VCaP (cell line): ENCODE results near the gene PRR7.
"Not testable (repeated sequence)": the region's sequence is repeated elsewhere in the genome, so short reads cannot be mapped to it uniquely, and the experiment has no call there.

Experiments used
- H3K27ac ChIP-seq: fragments of 450-650 bp; 2 replicates; pipeline ENCODE4 v1.5.1; 2017
- TF ChIP-seq, protein P1 (sequence below): fragments of 450-650 bp; conservative IDR thresholded peaks from 2 replicates; pipeline ENCODE4 v1.5.1; 2017; ENCODE audit warnings: mild to moderate bottlenecking, moderate library complexity

PRR7 gene

DNA sequence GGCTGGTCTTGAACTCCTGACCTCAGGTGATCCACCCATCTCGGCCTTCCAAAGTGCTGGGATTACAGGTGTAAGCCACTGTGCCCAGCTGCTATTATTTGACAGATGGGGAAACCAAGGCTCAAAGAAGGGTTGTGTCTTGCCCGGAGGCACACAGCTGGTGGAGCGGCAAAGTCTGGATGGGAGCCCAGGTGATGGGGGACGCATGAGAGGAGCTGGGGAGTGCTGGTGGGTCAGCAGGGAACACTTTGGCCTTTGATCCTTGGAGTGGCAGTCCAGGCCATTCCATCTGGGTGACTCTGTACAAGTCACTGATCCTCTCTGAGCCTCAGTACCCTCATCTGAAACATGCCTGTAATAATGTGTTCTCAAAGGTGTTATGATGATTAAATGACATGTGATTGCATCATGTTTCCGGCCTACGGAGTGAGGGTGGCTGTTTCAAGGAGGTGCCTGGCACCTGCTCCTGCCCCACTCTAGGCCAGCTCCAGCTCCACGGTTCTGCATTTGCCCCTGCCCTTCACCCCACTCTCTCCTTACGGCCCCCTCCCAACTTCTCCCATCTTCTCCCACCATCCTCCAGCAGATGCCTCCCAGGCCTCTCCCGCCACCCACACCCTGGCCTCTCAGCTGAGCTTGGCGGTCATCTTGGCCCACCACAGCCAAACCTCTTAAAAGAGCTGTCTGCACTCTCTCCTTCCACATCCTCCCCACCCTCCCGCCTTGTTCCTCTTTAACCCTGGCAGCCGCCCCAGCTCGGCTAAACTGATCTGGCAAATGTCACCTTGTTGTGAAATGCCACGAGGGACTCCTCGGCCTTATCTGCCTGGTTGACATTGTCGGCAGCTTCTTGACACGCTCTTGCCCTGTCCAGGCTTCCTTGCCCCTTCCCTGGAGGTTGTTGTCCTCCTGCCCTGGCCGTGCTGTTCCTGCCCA, 32.4 kb downstream of the PRR7 start:
- TF ChIP-seq, protein P1, sequence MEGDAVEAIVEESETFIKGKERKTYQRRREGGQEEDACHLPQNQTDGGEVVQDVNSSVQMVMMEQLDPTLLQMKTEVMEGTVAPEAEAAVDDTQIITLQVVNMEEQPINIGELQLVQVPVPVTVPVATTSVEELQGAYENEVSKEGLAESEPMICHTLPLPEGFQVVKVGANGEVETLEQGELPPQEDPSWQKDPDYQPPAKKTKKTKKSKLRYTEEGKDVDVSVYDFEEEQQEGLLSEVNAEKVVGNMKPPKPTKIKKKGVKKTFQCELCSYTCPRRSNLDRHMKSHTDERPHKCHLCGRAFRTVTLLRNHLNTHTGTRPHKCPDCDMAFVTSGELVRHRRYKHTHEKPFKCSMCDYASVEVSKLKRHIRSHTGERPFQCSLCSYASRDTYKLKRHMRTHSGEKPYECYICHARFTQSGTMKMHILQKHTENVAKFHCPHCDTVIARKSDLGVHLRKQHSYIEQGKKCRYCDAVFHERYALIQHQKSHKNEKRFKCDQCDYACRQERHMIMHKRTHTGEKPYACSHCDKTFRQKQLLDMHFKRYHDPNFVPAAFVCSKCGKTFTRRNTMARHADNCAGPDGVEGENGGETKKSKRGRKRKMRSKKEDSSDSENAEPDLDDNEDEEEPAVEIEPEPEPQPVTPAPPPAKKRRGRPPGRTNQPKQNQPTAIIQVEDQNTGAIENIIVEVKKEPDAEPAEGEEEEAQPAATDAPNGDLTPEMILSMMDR, result no peak
- peak overlapping the region; percentile 32; the same call in 1 of the 2 replicates for H3K27ac ChIP-seq

DNA sequence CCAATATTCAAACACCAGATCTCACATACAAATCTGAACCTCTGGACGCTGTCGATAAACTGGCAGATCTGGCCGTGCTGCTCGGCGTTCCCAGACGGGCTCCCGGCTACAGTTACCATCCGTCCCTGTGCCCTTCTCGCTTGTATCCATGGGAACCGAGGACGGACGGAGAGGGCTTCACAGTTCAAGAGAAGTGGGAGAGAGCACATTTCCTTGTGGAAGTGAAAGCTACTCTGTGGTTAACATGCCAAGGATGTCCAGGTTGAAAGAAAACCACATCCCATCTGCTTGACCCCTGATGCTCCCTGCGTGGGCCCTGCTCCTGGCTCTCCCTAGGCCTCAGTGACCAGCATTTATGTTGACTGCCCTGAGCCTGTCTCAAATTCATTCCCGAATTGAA, 33.2 kb downstream of the PRR7 start:
- H3K27ac ChIP-seq, result peak overlapping the region; percentile 32; the same call in 1 of the 2 replicates
- TF ChIP-seq, protein P1, result no peak

DNA sequence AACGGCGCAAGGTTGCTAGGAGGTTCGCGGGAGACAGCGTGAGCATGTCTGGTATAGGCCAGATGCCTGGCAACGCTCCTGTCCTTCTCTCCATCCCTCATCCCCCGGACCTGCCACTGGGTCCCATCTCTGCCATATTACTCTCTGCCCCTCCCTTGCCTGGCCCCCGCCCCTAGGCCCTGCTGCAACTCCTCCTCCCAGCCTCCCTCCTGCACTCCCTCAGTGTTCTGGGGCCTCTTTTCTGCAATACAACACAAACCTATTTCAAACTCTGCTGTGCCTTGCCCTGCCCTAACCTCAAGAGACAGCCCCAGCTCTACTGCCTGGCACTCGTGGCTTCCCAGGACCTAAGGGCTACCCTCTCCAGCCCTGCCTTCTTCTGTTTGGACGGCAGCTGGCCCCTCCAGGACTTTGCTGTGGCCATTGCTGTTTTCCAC, 35.8 kb downstream of the PRR7 start:
- TF ChIP-seq, protein P1, result no peak
- H3K27ac ChIP-seq, result no peak overlapping the region

DNA sequence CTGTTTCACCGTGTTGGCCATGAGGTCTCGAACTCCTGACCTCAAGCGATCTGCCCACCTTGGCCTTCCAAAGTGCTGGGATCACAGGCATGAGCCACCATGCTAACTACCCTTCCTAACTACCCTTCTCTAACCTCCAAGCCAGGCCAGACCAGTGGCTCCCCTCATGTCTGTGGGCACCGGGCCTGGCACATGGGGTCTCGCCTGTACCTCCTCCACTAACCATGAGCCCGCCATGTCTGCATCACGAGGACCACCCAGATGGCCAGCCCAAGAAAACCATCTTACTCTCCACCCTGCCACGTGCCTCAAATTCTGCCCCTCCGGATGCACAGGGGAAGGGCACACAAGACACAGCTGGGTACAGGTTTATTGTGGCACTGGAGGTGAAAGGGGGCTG, 36.4 kb downstream of the PRR7 start:
- TF ChIP-seq, protein P1, result no peak
- no peak overlapping the region for H3K27ac ChIP-seq

DNA sequence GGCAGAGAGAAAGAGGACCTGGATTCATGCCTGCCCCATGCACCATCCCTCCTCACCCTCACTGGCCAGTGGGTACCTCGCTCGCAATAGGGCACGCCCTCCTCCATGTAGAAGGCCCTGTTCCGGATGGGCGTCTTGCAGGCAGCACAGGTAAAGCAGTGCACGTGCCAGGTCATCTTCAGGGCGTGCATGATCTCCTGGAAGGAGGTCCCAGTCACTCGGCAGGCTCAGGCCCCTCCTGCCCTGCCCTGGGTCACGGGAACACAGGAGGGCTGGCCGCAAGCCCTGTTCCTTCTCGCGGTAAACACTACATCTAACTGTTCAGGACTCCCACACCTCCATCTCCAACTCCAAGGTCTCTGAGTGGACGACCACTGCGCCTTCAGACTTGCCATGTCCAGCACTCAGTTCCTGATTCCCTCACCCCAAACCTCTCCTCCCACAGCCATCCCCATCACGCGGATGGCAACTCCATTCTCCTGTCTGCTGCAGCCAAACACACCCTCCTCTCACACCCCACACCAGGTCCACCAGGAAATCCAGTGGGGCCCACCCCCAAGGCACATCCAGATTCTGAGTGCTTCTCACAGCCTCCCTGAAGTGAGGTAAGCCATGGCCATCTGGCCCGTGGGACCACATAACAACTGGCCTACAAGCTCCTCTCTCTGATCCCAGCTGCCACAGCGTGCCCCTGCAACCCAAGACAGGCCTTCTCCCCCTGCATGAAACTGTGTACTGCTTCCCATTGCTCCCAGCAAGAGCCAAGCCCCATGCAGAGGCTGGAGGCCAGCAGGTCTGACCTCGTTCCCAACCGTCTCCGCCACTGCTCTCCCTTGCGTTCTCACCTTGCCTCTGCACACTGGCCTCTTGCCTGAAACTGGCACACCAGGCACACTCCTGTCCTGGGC, 37.6 kb downstream of the PRR7 start:
- H3K27ac ChIP-seq, result no peak overlapping the region

DNA sequence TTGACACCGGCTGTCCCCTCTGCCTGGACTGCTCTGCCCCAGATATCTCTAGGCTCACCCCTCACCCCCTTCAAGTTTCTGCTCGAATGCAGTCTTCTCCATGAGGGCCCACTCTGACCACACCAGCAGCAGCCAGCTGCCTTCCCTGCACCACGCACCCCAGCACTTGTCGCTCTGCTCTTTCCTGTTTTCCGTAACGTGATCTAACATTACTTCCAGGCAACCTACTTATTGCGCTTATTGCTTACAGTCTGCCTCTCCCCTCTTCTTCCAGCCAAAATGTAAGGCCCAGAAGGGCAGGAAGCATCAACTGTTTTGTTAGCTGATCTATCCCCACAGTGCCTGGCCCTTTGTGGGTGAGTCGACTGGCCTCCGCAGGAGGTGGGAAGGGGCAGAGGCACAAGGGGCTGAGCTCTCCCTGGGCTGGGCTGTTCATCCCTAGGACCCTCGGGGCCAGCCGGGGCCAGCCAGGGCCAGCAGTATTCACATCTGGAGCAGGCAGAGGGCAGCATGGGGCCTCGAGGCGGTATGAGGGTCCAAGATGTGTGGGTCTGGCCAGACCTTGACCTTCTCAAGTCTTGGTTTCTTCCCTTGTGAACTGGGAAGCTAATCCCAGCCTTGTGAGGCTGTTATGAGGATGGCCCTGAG, 38.4 kb downstream of the PRR7 start:
- H3K27ac ChIP-seq, result no peak overlapping the region
- TF ChIP-seq, protein P1, result no peak

More for the DNA sequence above, 37.6 kb downstream of the PRR7 start:
- TF ChIP-seq, protein P1, result no peak

DNA sequence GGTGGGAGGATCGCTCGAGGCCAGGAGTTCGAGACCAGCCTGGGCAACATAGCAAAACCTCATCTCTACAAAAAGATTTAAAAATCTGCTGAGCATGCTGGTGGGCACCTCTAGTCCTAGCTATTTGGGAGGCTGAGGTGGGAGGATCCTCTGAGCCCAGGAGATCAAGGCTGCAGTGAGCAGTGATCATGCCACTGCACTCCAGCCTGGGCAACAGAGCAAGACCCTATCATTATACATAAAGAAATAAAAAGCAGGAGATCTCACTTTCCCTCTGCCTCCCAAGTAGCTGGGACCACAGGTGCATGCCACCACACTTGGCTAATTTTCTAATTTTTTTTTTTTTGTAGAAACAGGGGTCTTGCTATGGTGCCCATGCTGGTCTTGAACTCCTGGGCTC, 39.1 kb downstream of the PRR7 start:
- H3K27ac ChIP-seq, result not testable (repeated sequence)
